Ureter (tissue), 1 donor: ENCODE results near the gene TRIM26. TPM values are rescaled to one million over a fixed set of nuclear protein-coding genes. Genes with fewer than 3 reads are reported as not detected.
"Not testable (repeated sequence)": the region's sequence is repeated elsewhere in the genome, so short reads cannot be mapped to it uniquely, and the experiment has no call there.

Experiments used
- DNase-seq: peaks from one replicate; pipeline ENCODE4 v3.0.0-alpha.2; 2020; ENCODE audit warnings: low spot score
- total RNA-seq: library from RNA; stranded (reverse); gene quantifications from one replicate; pipeline ENCODE4 v1.2.4, GENCODE V29; 2023
- donor health status: DM: yes; HTN: yes; CAD: no.

The TRIM26 gene
- 61.4 TPM for total RNA-seq

GRCh38 chr6:30212865-30213666 is at the start of gene TRIM26:
Gene TRIM26 (minus strand): TSS chr6:30213406. CDS start chr6:30199103, 14,303 bp downstream.
- DNase-seq = peak; percentile 99

- DNase-seq = no peak
Observed at GRCh38 chr6:30260036-30260504, 46.9 kb upstream of the TRIM26 start.

- peak; percentile 77 for DNase-seq
Observed at GRCh38 chr6:30259140-30260035, 46.2 kb upstream of the TRIM26 start.

GRCh38 chr6:30258204-30258603 is 45.0 kb upstream of the TRIM26 start:
- no peak for DNase-seq

GRCh38 chr6:30252417-30252816 is 39.2 kb upstream of the TRIM26 start:
- DNase-seq = not testable (repeated sequence)

GRCh38 chr6:30244560-30244959 is 31.4 kb upstream of the TRIM26 start:
- no peak for DNase-seq

- no peak for DNase-seq
Observed at GRCh38 chr6:30238178-30238795, 25.1 kb upstream of the TRIM26 start.

- no peak for DNase-seq
Observed at GRCh38 chr6:30234356-30234755, 21.1 kb upstream of the TRIM26 start.

- no peak for DNase-seq
Observed at GRCh38 chr6:30231067-30231466, 17.9 kb upstream of the TRIM26 start.

GRCh38 chr6:30227763-30228487 is 14.7 kb upstream of the TRIM26 start:
- DNase-seq = no peak

- DNase-seq = no peak
Observed at GRCh38 chr6:30227242-30227722, 14.1 kb upstream of the TRIM26 start.

- DNase-seq = no peak
Observed at GRCh38 chr6:30223339-30223738, 10.1 kb upstream of the TRIM26 start.

GRCh38 chr6:30221956-30222355 is 8.8 kb upstream of the TRIM26 start:
- DNase-seq = not testable (repeated sequence)

- not testable (repeated sequence) for DNase-seq
Observed at GRCh38 chr6:30221395-30221794, 8.2 kb upstream of the TRIM26 start.

GRCh38 chr6:30219244-30219643 is 6.0 kb upstream of the TRIM26 start:
- no peak for DNase-seq

GRCh38 chr6:30216096-30216495 is 2.9 kb upstream of the TRIM26 start:
- no peak for DNase-seq

- no peak for DNase-seq
Observed at GRCh38 chr6:30214657-30214982, 1.4 kb upstream of the TRIM26 start.

GRCh38 chr6:30213957-30214656 is 901 bp upstream of the TRIM26 start:
- peak; percentile 86 for DNase-seq

GRCh38 chr6:30213667-30213956 is 406 bp upstream of the TRIM26 start:
- no peak for DNase-seq

- DNase-seq = no peak
Observed at GRCh38 chr6:30211899-30212298, 1.3 kb downstream of the TRIM26 start.

- DNase-seq = no peak
Observed at GRCh38 chr6:30211306-30211705, 1.9 kb downstream of the TRIM26 start.
